ELF-1 (cell line): ENCODE results near the gene MGAT5.

Experiments used
- DNase-seq: peaks from one replicate; pipeline ENCODE4 v3.0.0-alpha.2; 2016; ENCODE audit warnings: low read depth, low spot score

The MGAT5 gene

DNA sequence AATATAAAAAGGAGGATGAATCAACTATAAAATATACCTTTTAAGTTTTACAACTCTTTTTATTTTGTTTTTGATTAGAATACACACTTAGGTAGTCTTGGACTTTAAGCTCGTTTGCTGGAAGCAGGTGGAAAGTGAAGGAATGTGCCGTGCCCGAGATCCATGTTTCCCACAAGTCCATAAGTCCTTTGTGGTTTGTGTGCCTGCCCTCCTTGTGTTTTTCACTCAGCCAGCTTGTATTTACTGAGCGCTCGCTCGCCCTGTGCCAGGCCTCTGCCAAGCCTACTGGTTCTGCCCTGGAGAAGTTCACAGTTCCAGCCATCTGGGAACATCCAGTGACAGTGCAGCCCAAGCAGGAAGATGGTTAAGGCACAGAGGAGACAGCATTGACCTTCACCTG lies 142.6 kb downstream of the MGAT5 start:
- no peak for DNase-seq

DNA sequence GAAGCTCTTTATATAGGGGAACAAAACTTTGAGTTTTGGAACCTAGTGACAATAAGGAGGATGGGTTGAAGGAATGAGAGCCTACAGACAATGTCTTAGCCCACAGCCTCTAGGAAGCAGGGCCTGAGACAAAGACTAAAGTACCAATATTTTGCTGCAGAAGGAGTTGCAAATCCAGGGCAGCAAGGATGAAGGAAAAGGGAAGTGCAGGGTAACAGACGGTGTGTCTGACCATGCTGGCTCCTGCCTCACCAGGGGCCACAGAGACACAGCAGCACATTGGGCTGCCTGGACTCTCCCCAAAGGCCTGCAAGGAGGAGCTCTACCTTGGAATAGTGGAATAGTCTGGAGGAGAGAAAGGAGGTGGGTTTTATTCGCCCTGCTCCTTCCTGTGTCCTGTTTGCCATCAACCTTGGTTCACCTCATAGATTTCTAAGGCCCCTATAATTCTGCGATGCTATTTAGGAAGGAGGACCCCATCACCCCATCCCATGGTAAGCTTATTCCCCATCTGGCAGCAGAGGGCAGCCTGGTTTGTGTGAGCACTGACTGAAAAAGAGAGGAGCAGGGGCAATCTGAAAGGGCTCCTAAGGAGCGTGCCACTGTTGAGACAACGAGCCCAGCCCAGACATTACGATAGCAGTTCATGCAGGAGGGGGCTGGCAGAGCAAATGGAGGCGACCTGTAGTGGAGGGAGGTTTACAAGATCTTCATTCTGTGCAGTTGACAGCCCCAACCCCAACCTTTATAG lies 143.4 kb downstream of the MGAT5 start:
- DNase-seq, result no peak

DNA sequence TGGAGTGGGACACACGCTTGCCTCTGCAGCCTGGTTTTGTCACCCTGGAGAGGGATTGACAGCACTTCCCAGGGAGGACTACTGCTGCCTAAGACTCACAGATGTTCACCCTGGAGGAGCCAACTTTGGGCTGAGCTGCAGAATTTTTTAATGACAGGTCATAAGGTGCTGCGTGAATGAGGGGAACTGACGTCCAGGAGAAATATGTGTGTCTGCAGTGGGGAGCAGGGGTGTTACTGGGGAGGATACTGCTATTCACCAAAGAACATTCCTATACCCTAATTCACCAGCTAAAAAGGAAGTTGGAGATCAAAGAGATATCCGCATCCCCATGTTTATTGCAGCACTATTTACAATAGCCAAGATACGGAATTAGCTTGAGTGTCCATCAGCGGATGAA lies 144.4 kb downstream of the MGAT5 start:
- no peak for DNase-seq

DNA sequence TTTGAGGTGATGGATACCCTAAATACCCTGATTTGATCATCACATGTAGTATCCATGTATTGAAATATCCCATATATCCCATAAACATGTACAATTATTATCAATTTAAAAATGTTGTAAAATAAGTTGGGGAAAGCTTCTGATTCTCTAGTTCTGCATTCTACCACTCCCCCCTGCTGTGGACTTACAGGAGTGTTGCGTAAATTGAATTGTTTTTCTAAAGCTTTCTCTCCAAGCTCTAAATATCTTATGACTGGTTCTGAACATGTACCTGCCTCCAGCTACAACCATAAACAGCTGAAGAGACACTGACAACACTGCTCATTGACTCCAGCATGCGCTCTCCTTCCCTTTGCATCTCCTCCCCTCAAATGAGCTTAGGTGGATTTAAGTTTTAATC lies 145.2 kb downstream of the MGAT5 start:
- DNase-seq, result no peak

DNA sequence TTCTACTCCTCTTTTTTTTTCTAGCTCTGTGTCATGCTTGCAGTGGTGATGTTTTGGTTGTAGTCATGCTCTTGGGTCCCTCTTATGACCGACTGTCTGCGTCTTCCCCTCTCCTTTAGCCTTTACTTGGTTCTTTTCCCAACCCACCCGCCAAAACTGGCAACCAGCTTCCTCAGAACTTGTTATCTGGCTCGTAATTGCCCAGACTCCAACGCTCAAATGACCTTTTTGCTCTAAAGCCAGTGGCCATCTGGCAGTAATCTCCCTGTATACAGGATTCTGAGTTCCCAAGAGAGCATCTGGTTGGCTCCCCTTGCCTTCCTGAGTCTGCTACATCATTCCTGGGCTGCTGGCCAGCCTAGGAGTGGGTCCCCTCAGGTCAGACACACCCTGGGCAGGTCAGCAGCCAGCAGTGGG lies 147.2 kb downstream of the MGAT5 start:
- peak; percentile 8 for DNase-seq

DNA sequence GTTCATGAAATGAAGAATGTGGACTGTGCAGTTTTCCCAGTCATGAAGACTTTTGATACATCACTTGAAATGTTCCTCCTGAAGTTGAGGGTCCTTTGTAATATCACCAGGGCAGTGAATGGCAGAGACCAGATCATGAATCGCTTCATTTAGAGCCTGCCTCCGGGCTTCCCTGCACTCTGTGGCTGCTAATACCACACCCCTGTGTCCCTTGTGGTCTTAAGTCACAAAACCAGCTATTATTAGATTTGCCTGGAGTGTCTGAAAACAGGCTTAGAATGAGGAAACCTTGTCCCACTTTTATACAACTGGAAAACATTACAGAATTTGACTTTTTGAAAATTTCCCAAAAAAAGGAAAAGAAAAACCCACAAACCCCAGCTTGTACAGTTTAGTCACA lies 147.9 kb downstream of the MGAT5 start:
- no peak for DNase-seq

DNA sequence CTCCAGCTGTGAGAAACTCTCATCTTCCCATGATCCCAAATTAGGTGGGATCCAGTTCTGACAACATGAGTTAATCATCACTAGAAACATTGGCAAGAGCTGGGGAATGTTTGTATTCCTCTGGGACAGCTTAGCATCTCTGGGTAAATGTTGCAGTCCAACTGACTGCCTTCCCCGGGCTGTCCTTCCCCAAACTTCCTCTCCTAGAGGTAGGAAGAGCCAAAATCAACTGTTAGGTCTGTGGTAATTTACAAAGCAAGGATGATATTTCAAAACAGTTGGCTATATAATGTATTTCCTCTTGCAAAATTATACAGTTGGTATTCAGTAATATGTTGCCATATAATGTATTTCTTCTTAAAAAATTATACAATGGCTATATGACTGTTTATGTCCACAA lies 148.5 kb downstream of the MGAT5 start:
- no peak for DNase-seq

DNA sequence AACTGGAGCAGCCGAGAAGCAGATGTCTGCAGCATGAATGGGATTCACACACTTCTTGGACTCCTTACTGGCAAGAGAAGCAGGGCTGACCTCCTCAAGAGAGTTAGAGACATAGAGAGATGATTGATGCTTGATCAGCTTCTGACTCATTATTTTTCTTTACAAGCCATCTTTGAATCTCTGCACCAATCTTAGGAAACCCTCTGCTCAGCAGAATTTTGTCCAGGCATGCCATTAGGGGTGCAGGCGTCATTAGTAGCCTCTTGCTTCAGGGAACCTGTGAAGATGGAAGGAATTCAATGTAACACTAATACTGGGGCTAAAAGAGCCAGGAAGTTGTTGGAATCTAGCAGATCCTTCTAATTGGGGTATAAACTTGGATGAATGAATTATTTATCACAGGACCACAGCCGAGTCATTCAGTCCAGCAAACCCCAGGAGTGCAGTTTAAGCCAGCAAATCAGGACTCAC lies 151.8 kb downstream of the MGAT5 start:
- DNase-seq, result no peak

DNA sequence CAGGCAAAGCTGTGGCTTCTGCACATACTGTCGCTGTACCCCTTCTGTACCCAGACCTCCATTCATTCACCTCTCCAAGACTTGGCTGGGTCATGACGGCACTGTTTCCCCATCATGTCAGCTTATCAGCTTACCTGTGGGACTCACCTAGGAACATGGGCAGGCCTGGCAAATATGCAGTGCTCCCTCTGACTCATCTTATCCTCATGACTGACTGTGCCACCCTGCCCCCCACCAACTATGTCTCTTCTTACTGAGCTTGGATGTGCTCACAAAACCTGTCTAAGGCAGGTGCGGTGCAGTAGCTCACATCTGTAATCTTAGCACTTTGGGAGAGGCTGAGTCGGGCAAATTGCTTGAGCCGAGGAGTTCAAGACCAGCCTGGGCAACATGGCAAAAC lies 152.4 kb downstream of the MGAT5 start:
- no peak for DNase-seq

DNA sequence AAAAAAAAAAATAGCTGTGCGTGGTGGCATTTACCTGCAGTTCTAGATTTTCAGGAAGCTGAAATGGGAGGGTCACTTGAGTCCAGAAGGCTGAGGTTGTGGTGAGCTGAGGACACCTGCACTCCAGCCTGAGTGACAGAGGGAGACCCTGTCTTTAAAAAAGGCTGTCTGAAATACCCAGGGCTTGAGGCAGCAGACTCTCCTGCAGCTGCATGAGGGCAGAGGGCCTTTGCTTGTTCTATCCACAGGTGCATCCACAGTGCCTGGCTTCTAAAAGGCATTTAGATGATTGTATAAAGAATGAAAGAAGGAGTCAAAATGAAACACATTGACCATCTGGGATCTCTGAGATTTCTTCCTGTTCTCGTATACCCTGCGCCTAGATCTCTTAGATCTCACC lies 152.9 kb downstream of the MGAT5 start:
- DNase-seq, result no peak

DNA sequence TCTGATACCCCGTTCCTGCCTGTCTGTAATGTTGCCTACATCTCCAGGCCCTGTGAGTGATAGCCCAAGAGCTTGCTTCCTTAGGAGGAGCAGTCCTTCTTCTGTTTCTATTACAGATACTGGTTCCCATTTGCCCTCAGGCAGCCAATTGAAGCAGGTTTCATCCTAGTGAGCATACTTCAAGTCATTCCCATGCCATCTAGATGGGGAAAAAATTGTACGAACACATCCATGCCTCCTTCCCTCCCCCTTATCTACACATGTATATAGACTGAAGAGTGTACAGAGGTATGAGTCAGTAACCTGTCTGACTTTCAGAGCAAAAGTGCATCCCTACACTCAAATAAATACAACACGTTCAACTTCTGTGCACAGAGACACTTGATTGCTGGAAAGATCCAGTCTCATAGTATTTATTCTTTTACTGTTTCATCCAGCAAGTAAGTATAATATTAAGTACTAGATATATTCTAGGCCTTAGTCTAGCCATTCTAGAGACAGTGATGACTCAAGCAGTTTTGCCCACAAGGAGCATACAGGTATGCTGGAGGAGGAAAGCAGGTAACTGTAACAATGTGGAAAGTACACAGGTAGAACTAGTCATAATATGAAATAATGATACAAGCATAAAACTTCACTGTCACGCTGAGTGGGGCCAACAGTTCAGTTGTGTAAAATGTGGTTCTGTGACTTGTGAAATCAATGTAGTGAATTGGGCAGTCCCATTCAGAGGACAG lies 153.4 kb downstream of the MGAT5 start:
- no peak for DNase-seq

DNA sequence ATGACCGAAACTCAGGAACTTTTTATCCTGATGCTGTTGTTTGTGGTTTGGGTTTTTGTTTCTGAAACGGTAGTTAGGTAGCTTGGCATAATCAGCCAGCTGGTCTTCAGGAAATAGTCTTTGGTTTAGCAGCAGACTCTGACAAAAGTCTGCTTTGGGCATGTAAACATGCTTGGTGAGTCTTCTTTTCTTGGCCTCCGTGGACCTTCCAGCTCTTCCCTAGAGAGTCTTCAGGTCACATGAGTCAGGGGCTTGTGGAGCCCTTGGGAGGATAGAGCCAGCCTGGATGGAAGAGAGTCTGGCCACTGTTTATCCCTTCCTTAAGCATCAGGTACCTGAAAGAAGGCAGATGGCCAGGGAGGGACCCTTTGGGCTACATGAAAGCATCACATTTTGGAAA lies 154.5 kb downstream of the MGAT5 start:
- DNase-seq, result no peak

DNA sequence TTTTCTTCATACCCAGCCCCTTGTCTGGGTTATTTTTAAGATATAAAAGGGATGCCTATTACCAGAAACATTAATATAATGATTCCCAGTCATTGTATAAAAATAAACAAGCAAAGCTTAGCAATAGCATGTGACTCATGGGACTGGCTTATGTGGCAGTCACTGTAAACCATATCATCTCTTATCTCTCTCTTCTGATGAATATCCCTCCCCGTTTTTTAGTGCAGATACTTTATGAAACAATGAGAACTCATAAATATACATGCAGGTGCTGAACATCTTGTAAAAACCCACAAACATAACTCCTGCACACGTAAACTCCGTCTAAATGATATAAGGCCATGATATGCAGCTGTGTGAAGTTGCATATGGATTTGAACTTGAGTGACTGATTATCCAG lies 154.9 kb downstream of the MGAT5 start:
- no peak for DNase-seq

DNA sequence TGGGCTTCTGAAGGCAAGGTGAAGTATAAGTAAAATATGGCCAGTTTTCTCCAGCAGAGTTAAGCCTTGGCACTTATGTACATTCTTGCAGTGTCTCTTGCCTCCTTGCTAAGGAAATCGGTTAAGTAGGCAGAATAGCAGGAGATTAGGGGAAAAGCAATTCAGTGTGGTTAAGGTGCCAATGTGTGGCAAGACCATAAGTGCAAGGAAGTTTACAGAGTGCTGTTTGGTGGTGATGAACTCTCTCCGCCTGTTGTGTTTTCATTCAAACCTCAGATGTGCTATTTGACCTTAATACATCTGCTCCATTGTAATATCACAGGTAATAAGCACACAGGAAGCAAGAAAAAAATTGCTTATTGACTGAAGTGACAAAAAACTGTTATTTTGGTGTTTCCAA lies 156.1 kb downstream of the MGAT5 start:
- no peak for DNase-seq

DNA sequence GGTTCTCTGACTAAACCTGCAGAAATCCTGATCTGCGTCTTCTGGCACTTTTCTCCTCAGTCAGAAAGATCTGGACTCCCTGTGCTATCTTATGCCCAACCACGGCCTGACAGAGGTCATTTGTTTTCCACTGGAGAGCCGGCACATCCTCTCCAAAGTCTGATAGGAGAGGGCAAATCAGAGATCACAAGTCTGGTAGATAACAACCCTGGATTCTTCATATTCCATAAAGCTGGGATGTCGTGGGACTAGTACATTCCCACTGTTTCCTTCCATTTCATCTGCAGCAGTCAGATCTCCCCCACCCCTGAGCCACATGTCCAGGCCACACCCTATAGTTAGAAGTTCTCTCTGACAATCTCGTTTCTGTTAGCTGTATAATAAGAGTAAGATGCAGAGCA lies 157.0 kb downstream of the MGAT5 start:
- DNase-seq, result no peak

DNA sequence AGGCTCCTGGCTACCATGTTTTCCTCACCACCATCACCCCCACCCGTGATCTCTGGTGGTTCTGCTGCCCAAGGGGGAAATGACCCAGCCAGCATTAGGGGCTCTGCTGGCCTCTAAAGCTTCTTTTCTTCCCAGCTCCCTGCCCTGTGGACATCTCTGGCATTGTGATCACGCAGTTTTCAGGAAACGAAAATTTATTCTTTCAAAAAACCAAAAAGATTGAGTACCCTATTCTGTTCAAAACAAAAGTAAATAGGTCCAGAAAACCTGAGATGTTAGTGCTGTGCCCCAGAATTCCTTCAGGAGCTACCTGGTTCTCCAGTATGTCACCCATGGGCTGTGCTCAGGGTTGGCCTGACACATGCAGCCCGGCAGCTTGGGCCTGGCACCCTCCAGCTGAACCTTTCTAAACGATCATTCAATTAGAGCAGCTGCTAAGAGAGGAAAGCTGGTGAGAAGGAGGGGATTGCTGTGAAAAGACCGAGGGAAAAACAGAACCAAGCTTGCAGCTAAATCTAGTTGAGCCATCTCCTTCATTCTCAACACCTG lies 157.5 kb downstream of the MGAT5 start:
- DNase-seq, result no peak

DNA sequence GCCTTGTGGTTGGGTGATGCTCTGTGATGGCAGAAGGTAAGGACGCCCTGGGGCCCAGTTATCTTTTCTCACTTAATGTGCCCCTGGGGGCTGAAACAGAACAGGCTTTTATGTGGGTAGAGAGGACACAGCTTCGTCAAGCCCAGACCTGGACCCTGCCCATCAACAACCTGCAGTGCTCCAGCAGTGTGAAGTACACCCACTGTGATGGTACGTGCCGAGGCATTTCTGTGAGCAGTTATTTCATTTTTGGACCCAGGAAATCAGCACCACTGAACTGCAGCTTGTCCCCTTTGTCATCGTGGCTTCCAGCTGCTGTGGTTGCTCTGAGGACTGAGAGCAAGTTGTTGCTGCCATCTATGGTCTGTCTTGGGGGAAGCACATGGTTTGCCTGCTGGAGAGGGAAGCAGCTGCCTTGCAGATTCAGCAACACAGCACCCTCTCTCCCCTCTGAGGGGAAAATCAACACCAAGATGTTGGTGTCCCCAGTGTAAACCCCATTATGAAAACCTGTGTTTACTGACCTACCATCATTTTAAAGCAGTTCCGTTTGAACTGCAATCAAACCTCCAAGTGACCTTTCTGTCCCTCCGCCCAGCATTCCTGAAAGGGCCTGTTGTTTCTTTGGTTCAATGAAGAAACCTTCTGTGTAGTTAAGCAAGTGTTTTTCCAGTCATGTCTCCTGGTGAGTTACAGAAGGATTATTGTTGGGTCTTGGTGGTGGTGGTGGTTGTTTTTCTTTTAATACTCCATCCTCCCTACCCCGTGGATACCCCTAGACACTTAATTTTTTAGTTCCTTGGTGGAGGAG lies 158.2 kb downstream of the MGAT5 start:
- peak; percentile 80 for DNase-seq

DNA sequence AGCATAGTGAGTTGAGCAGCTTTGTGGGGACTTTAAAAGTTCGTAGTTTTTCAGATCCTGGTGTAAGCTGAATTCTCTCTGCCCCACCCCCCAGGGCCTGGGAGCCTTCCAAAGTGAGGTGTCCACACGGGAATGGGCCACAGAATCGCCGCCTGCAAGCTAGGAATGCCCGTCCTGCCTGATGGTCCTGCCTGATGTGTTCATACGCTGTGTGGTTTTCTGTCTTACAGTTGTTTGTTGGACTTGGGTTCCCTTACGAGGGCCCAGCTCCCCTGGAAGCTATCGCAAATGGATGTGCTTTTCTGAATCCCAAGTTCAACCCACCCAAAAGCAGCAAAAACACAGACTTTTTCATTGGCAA lies 158.7 kb downstream of the MGAT5 start:
- no peak for DNase-seq

DNA sequence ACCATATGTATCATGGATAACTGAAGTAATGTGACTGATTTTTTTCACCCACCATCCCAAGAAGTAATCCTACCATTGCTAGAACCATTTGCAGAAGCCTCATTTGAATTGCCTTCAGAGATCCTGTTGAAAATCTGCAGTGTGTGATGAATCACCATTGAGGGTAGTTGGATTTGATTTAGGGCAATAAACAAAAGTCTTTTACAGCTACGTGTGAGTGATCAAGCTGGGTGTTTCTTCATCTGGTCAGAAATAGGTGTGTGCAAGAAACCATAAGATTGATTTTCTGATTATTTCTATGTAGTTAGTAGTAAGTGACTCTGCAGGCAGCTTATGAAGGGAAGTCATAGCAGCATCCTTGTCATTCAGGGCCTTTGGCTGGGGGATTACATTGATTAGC lies 159.6 kb downstream of the MGAT5 start:
- no peak for DNase-seq

DNA sequence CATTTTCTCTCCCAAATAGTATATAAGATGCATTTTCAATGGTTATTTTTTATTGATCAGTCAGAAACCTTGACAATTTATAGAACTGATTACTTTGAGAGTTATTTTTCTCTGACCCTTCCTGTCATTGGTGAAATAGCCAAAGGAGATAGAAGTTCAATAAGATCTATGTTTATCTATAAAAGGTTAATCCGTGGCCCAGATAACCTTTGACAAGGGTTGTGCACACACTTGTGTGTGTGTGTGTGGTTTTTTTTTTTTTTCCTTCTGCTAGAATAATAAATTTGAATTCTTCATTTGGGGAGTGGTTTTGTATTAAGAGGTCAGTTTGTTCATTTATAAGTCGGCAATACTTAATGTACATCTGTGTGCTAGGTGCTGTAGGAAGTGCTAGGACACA lies 160.0 kb downstream of the MGAT5 start:
- no peak for DNase-seq

DNA sequence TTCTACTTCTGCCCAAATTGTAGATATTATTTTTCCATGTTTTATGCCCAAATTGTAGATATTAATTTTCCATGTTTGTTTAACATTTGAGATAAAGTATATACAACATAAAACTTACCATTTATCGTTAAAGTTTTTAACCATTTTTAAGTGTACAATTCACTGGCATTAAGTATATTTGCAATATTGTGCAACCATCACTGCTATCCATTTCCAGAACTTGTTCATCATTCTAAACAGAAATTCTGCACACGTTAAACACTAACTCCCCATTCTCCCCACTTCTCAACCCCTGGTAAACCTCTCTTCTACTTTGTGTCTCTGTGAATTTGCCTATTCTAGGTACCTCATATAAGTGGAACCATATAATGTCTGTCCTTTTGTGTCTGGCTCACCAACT lies 162.1 kb downstream of the MGAT5 start:
- no peak for DNase-seq

DNA sequence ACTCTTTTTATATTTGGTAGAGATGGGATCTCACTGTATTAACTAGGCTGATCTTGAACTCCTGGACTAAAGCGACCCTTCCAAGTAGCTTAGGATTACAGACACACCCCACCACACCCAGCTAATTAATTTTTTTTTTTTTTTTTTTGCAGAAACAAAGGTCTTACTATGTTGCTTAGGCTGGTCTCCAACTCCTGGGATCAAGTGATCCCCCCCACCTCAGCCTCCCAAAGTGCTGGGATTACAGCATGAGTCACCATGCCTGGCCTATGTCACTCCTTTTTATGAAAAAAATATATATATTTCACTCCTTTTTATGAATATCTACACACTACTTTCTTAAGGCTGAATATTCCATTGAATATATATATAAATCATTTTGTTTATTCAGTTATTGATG lies 162.8 kb downstream of the MGAT5 start:
- DNase-seq, result no peak
